GM18505 (cell line): ENCODE results near the gene NFKBIE.
"Not testable (repeated sequence)": the region's sequence is repeated elsewhere in the genome, so short reads cannot be mapped to it uniquely, and the experiment has no call there.

Experiments
- ATAC-seq: cut with Tn5 transposase; IDR thresholded peaks from one replicate; pipeline ENCODE4 v1.9.1; 2021; ENCODE audit not compliant: unreplicated experiment
- POLR2A ChIP-seq: IDR thresholded peaks from 4 replicates; pipeline ENCODE4 v1.6.1; 2011; ENCODE audit warnings: borderline replicate concordance; ENCODE audit not compliant: insufficient read depth, insufficient read length; ENCODE audit errors: extremely low read depth

NFKBIE gene, protein sequence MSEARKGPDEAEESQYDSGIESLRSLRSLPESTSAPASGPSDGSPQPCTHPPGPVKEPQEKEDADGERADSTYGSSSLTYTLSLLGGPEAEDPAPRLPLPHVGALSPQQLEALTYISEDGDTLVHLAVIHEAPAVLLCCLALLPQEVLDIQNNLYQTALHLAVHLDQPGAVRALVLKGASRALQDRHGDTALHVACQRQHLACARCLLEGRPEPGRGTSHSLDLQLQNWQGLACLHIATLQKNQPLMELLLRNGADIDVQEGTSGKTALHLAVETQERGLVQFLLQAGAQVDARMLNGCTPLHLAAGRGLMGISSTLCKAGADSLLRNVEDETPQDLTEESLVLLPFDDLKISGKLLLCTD

DNA sequence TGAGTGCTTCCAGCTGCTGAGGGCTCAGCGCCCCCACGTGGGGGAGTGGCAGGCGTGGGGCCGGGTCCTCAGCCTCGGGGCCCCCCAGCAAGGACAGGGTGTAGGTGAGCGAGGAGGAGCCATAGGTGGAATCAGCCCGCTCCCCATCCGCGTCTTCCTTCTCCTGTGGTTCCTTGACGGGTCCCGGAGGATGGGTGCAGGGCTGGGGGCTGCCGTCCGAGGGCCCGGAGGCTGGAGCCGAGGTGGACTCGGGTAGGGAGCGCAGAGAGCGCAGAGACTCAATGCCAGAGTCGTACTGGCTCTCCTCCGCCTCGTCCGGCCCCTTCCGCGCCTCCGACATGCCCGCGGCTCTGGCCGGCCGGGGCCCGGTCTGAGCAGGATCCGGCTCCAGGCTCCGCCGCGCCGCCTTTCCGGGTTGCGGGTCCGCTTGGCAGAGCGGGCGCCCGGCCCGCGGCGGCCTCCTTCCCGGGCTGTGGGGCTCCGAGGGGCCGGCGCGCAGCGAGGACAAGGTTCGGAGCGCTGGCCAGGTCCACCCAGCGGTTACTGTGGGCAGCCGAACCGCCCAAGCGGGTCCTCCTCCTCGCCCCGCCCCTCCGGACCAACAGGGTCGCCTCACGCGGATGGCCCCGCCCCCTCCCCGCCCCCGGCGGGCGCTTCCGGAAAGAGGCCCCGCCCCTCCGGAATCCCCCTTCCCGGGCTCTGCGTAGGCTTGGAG, at the start of gene NFKBIE:
Gene NFKBIE, minus strand, starts transcription at position 545 of the 715 bp plus-strand sequence. Its CDS starts 205 bp downstream, at position 340.
- peak; percentile 41 for ATAC-seq
- peak; percentile 80 for TF ChIP-seq POLR2A

DNA sequence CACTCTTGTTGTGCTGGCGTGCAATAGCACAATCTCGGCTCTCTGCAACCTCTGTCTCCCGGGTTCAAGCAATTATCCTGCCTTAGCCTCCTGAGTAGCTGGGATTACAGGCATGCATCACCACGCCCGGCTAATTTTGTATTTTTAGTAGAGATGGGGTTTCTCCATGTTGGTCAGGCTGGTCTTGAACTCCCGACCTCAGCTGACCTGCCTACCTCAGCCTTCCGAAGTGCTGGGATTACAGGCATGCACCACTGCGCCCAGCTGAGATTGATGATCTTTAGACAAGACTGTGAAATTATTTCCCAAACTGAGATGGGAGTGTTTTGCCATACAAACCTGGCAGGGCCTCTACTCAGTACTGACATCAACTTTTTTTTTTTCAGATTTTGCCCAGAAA, 49.3 kb upstream of the NFKBIE start:
- not testable (repeated sequence) for ATAC-seq

DNA sequence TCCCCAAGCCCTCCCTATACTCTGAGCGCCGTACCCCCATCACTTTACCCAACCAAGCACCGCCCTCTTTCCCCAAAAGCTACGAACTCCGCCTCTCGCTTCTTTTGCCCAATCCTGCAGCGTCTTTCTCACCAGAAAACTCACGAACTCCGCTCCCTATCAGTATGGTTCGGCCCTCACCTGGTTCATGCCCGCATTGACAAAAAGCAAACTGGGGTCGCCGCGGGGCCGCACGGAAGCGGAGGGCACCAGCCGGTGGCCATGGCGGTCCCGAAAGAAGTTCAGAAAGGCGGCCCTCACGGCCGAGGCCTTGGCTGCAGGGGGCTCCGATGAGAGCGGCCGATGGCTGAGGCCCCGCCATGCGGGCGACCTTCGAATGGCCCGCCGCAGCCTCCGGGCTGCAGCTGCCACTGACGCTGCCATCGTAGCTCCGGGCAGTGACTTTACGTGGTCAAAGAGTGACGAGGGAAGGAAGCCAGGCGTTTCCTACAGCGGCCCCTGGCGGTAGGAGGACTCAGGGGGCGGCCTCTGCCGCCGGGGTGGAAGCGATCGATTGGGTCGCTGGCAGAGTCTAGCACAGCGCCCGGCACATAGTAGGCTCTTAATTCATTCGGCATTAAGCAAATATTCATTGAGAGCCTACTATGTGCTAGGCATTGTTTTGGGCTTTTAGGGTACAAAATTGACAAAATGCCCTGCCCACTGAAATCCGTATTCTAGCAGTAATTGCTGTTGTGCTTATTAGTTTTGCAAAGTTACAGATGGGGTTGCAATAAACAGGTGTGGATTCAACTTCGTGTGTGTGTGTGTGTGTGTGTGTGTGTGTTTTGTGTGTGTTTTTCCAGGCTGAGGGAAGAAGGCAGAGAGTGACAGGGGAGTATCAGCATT, 47.8 kb upstream of the NFKBIE start, which contains the start of gene AARS2:
Gene AARS2, minus strand, starts transcription at position 447 of the 888 bp plus-strand sequence. Its CDS starts 24 bp downstream, at position 423.
- peak; percentile 97 for TF ChIP-seq POLR2A
- peak; percentile 77 for ATAC-seq

DNA sequence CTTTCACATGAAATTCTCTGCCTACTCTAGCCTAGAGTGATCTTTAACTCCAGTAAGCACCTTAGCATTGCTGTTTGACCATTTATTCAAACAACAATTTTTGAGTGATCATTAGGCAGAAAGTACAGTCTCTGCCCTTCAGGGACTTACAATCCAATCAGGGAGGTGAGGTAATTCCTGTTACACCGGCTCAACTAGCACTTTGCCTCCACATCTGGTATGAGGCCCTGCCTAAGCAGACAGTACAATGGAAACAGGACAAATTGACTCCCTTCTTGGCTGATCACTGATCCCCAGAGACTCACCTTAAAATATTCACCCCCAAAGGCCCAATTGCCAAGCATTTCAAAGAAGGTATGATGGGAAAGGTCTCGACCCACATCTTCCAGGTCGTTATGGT, 46.4 kb upstream of the NFKBIE start:
- no peak for ATAC-seq
- TF ChIP-seq POLR2A: no peak

- TF ChIP-seq POLR2A: no peak
- ATAC-seq: no peak
Measured at GRCh38 chr6:44311304-44311703, 46.0 kb upstream of the NFKBIE start.

GRCh38 chr6:44310241-44310640, 44.9 kb upstream of the NFKBIE start:
- no peak for TF ChIP-seq POLR2A
- no peak for ATAC-seq

GRCh38 chr6:44309631-44310030, 44.3 kb upstream of the NFKBIE start:
- TF ChIP-seq POLR2A: no peak
- no peak for ATAC-seq

- ATAC-seq: no peak
- TF ChIP-seq POLR2A: no peak
Measured at GRCh38 chr6:44309092-44309491, 43.7 kb upstream of the NFKBIE start.

GRCh38 chr6:44307217-44307616, 41.9 kb upstream of the NFKBIE start:
- TF ChIP-seq POLR2A: no peak
- no peak for ATAC-seq

- no peak for TF ChIP-seq POLR2A
- no peak for ATAC-seq
Measured at GRCh38 chr6:44306710-44307109, 41.4 kb upstream of the NFKBIE start.

- ATAC-seq: no peak
- no peak for TF ChIP-seq POLR2A
Measured at GRCh38 chr6:44305200-44305725, 39.9 kb upstream of the NFKBIE start.

DNA sequence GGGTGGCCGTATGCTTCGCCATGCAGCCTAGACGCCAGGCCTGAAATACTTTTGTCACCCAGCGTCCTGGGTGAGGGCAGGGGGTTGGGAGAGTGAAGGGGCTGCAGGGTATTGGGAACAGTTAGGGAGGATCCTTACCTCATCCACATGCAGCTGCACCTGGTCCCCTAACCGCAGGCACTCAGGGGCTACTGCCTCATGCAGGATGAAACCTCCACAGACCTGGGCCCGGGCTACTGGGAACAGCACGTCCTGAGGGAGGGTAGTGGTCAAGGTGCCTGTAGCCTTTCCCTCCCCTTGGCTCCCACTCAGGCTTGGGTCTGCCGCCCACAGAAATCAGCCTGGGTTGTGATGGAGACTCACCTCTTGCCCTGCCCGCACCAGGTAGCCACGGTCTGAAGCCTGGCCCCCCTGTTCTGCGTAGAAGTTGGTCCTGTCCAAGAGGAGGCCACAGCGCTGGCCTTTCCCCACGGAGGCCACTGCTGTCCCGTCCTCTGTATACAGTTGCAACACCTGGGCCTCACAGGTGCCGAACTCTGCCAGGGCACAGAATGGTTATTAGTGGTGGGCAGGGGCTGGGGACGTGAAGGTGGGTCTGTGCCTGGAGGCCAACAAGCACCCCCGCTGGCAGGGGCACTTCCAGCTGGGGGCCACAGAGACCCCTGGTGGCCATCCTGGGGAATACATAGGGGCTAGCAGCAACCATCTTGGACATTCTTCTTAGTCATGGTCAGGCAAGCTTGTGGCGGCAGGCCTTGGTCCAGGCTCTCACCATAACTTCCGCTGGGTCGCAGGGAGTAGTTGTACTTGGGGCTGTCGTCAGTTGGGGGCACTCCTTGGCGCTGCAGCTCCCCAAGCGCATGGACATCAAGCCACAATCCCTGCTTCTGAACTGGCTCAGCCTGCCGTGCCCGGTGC, 39.2 kb upstream of the NFKBIE start:
- no peak for ATAC-seq
- TF ChIP-seq POLR2A: no peak
